Panc1 (cell line): Measurements from ENCODE around the gene CDC42. TPM values are rescaled to one million over a fixed set of nuclear protein-coding genes. Genes with fewer than 3 reads are reported as not detected.

Source experiments
- ATAC-seq: fragments of 200-7000 bp; cut with Tn5 transposase; 2 replicates; pipeline ENCODE4 v1.9.1; 2020; ENCODE audit warnings: mild to moderate bottlenecking, moderate library complexity
- BruUV-seq: library from RNA; stranded (reverse); fragments of 400-500 nt; replicated peaks from 2 replicates; lab custom pipeline; 2021; lab: Mats Ljungman, UMichigan
- CTCF ChIA-PET: fragments of 300-600 bp; sonication (Branson Sonifier 250); formaldehyde crosslinking; loops from one replicate; lab custom pipeline; 2022; ENCODE audit warnings: antibody characterized with exemption; lab: Charles Lee
- POLR2A ChIA-PET: fragments of 300-600 bp; sonication (Branson Sonifier 250); formaldehyde crosslinking; loops from one replicate; lab custom pipeline; 2022; ENCODE audit warnings: antibody characterized with exemption; lab: Charles Lee
- DNase-seq: peaks from one replicate; pipeline ENCODE4 v3.0.0-alpha.2; 2010; ENCODE audit warnings: low read depth, low spot score
- H3K27ac ChIP-seq: 2 replicates; pipeline ENCODE4 v1.5.1; 2011; ENCODE audit warnings: mild to moderate bottlenecking, low read length, inconsistent platforms
- H3K27me3 ChIP-seq: fragments of 200-500 bp; sonication (Bioruptor generic); 2 replicates; pipeline ENCODE4 v1.6.0; 2014; ENCODE audit warnings: low read length, inconsistent platforms; ENCODE audit not compliant: control insufficient read depth, insufficient read depth
- H3K36me3 ChIP-seq: fragments of 200-500 bp; sonication (Bioruptor generic); 2 replicates; pipeline ENCODE4 v1.5.1; 2014; ENCODE audit warnings: inconsistent platforms, mild to moderate bottlenecking, low read length, moderate library complexity; ENCODE audit not compliant: control insufficient read depth, insufficient read depth
- H3K4me1 ChIP-seq: 2 replicates; pipeline ENCODE4 v1.5.1; 2011; ENCODE audit warnings: inconsistent platforms, mild to moderate bottlenecking, low read length, moderate library complexity; ENCODE audit not compliant: control insufficient read depth, insufficient read depth
- H3K4me3 ChIP-seq, 2 experiments: 2 replicates each; pipeline ENCODE4 v1.5.1; 2011 to 2012; ENCODE audit warnings: low read depth in 2 of 2, low read length in 2 of 2, mild to moderate bottlenecking in 2 of 2, inconsistent platforms in 1 of 2, moderate library complexity in 1 of 2
- H3K9me3 ChIP-seq: fragments of 200-500 bp; sonication (Bioruptor generic); 2 replicates; pipeline ENCODE4 v1.5.1; 2014; ENCODE audit warnings: low read depth, mild to moderate bottlenecking, inconsistent platforms, low read length, moderate library complexity; ENCODE audit not compliant: control insufficient read depth, insufficient read depth
- POLR2AphosphoS5 ChIP-seq: IDR thresholded peaks from 2 replicates; pipeline ENCODE4 v1.6.1; 2012; ENCODE audit warnings: mild to moderate bottlenecking, low read depth, low read length, moderate library complexity
- SIN3A ChIP-seq: IDR thresholded peaks from 2 replicates; pipeline ENCODE4 v1.6.1; 2012; ENCODE audit warnings: low read depth, mild to moderate bottlenecking, low read length, moderate library complexity, borderline replicate concordance; ENCODE audit not compliant: insufficient read depth
- TCF7L2 ChIP-seq: IDR thresholded peaks from 2 replicates; pipeline ENCODE4 v1.6.1; 2011; ENCODE audit warnings: mild to moderate bottlenecking, low read depth, low read length, inconsistent platforms
- in situ Hi-C: cut with HindIII; loops from 2 replicates; pipeline ENCODE4 v1.10.0; 2016; ENCODE audit warnings: low sequenced_read_pairs, low pct_unique_long_range_greater_than_20kb
- intact Hi-C: fragments of 100-400 bp; cut with micrococcal nuclease; formaldehyde crosslinking; loops from one replicate; pipeline ENCODE4 v1.10.0; 2022; ENCODE audit not compliant: unreplicated experiment
- total RNA-seq: library from RNA; stranded (reverse); gene quantifications from one replicate; pipeline ENCODE4 v1.2.1, GENCODE V29; 2021; ENCODE audit not compliant: unreplicated experiment
- TF ChIP-seq, protein P1 (sequence below), 2 experiments: IDR thresholded peaks; 2 replicates each; pipeline ENCODE4 v1.6.1; 2011 to 2012; ENCODE audit warnings: low read depth in 2 of 2, control low read depth in 1 of 2, low read length in 1 of 2, mild to moderate bottlenecking in 1 of 2, moderate library complexity in 1 of 2; ENCODE audit not compliant: insufficient read depth in 1 of 2
- TF ChIP-seq, protein P2 (sequence below): fragments of 450-650 bp; IDR thresholded peaks from 2 replicates; pipeline ENCODE4 v1.5.1; 2017; ENCODE audit warnings: mild to moderate bottlenecking

CDC42 gene
- total RNA-seq, 1 experiment from 2014 or later: 240 TPM

DNA sequence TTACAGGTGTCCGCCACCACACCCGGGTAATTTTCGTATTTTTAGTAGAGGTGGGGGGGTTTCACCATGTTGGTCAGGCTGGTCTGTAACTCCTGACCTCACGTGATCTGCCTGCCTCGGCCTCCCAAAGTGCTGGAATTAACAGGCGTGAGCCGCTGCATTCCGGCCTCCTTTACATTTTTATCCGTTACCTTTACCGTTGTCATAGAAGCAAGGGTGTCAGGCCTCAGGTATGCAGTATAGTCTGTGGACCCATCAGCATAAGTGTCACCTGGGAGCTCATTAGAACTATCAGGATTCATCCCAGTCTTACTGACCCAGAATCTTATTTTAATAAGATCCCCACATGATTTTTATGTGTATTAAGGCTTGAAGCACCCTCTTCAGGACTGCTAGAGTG, 5.4 kb downstream of the CDC42 start:
- H3K27ac ChIP-seq: no peak overlapping the region
- H3K4me3 ChIP-seq: no peak overlapping the region
- ChIA-PET POLR2A (no interaction called here), CTCF (no interaction called here)
- no peak for DNase-seq
- in situ Hi-C loops: no loop called here
- H3K9me3 ChIP-seq: no peaks in the 10 kb centered on the region
- BruUV-seq: no TSS peak
- intact Hi-C loops: no loop called here
- TF ChIP-seq, protein P1, sequence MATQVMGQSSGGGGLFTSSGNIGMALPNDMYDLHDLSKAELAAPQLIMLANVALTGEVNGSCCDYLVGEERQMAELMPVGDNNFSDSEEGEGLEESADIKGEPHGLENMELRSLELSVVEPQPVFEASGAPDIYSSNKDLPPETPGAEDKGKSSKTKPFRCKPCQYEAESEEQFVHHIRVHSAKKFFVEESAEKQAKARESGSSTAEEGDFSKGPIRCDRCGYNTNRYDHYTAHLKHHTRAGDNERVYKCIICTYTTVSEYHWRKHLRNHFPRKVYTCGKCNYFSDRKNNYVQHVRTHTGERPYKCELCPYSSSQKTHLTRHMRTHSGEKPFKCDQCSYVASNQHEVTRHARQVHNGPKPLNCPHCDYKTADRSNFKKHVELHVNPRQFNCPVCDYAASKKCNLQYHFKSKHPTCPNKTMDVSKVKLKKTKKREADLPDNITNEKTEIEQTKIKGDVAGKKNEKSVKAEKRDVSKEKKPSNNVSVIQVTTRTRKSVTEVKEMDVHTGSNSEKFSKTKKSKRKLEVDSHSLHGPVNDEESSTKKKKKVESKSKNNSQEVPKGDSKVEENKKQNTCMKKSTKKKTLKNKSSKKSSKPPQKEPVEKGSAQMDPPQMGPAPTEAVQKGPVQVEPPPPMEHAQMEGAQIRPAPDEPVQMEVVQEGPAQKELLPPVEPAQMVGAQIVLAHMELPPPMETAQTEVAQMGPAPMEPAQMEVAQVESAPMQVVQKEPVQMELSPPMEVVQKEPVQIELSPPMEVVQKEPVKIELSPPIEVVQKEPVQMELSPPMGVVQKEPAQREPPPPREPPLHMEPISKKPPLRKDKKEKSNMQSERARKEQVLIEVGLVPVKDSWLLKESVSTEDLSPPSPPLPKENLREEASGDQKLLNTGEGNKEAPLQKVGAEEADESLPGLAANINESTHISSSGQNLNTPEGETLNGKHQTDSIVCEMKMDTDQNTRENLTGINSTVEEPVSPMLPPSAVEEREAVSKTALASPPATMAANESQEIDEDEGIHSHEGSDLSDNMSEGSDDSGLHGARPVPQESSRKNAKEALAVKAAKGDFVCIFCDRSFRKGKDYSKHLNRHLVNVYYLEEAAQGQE (IDR thresholded peaks at IDR 0.05; ENCODE audit: insufficient read depth in 1 of 2, low read depth in 2 of 2, low read length in 1 of 2): no peak
- TF ChIP-seq POLR2AphosphoS5: no peak
- no peak for TF ChIP-seq SIN3A
- no peak for TF ChIP-seq TCF7L2
- TF ChIP-seq, protein P2, sequence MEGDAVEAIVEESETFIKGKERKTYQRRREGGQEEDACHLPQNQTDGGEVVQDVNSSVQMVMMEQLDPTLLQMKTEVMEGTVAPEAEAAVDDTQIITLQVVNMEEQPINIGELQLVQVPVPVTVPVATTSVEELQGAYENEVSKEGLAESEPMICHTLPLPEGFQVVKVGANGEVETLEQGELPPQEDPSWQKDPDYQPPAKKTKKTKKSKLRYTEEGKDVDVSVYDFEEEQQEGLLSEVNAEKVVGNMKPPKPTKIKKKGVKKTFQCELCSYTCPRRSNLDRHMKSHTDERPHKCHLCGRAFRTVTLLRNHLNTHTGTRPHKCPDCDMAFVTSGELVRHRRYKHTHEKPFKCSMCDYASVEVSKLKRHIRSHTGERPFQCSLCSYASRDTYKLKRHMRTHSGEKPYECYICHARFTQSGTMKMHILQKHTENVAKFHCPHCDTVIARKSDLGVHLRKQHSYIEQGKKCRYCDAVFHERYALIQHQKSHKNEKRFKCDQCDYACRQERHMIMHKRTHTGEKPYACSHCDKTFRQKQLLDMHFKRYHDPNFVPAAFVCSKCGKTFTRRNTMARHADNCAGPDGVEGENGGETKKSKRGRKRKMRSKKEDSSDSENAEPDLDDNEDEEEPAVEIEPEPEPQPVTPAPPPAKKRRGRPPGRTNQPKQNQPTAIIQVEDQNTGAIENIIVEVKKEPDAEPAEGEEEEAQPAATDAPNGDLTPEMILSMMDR: no peak
- ATAC-seq: no peak
- peaks cover 26% of the 10 kb centered on the region for H3K4me1 ChIP-seq
- peaks cover 4% of the 10 kb centered on the region; the same call in 1 of the 2 replicates for H3K36me3 ChIP-seq
- no peaks in the 10 kb centered on the region for H3K27me3 ChIP-seq

GRCh38 chr1:22064751-22065402, 12.4 kb downstream of the CDC42 start:
- ATAC-seq (no peak), DNase-seq (no peak)
- no peak overlapping the region for H3K4me3 ChIP-seq
- TF ChIP-seq, protein P2: no peak
- no peak for TF ChIP-seq TCF7L2
- TF ChIP-seq SIN3A: no peak
- TF ChIP-seq POLR2AphosphoS5: no peak
- TF ChIP-seq, protein P1 (IDR thresholded peaks at IDR 0.05; ENCODE audit: insufficient read depth in 1 of 2, low read depth in 2 of 2, low read length in 1 of 2): no peak
- POLR2A ChIA-PET: no interaction called here
- no peak overlapping the region for H3K27ac ChIP-seq
- H3K27me3 ChIP-seq: no peaks in the 10 kb centered on the region
- intact Hi-C loops (no loop called here), in situ Hi-C loops (no loop called here)
- no TSS peak for BruUV-seq
- H3K9me3 ChIP-seq: no peaks in the 10 kb centered on the region
- peaks cover 5% of the 10 kb centered on the region for H3K4me1 ChIP-seq
- no peaks in the 10 kb centered on the region for H3K36me3 ChIP-seq
- CTCF ChIA-PET: interaction anchor here (0.7 kb wide), 1 partner anchor 41 kb away, joined by 3 read pairs; no protein-coding TSS in a partner anchor
